Islet of Langerhans (tissue), 1 donor: Measurements from ENCODE around the gene RFX5.
"Not testable (repeated sequence)": the region's sequence is repeated elsewhere in the genome, so short reads cannot be mapped to it uniquely, and the experiment has no call there.

Source experiments
- FAIRE-seq: peaks from one replicate; lab custom pipeline; 2011; peaks lifted over from hg19 to GRCh38; lab: Jason Lieb, UNC

Gene RFX5

DNA sequence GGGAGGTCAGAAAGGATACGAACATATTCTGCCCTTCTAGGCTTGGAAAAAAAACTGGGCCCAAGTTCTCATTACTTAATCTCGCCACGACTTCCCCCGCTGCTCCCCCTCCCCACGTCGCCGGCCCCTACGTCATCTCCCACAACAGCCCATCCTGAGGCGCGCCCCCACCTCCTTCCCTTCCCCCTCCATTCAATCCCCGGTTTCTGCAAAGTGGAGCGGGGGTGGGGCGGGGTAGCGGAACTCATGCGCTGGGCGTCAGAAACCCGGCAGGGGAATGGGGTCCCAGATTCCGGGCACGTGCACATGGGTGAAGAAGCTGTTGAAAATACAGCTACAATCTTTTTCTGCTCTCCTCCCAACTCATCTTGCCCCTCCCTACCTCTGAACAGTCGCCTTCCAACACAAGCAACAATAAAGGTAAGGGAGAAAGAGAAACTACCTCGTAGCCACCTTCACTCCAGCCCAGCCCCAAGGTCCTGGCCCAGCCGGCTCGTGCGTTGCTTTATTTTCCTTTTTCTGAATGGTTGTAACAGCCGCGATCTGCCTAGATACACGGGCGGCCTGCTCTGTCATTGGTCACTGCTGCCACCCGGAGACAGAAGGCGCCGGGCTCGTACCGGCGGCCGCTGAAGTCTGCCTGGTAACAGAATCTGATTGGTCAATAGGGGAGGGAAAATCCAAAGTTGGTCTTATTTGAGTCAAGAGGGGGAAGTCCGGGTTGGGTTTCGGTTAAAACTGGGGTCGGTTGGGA lies at the start of gene RFX5:
Gene RFX5 (minus strand): TSS at position 484 of the 754 bp plus-strand sequence. CDS start 932 bp downstream, outside the sequence.
- peak; percentile 64 for FAIRE-seq

DNA sequence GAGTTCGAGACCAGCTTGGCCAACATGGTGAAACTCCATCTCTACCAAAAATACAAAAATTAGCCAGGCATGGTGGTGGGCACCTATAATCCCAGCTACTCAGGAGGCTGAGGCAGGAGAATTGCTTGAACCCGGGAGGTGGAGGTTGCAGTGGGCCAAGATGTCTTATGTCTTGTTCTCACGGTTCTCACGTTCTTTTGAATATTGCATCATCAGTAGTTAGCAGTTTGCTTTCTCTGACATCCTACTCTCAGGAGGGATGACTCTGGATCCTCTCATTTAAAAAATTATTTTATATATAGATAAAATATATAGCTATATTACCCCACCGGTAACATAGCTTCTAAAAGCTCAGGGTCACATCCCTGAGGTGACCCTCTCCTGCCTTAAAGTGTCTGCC lies 49.2 kb upstream of the RFX5 start:
- not testable (repeated sequence) for FAIRE-seq

GRCh38 chr1:151393583-151393982 lies 46.5 kb upstream of the RFX5 start:
- no peak for FAIRE-seq

GRCh38 chr1:151391079-151391563 lies 44.1 kb upstream of the RFX5 start:
- no peak for FAIRE-seq

DNA sequence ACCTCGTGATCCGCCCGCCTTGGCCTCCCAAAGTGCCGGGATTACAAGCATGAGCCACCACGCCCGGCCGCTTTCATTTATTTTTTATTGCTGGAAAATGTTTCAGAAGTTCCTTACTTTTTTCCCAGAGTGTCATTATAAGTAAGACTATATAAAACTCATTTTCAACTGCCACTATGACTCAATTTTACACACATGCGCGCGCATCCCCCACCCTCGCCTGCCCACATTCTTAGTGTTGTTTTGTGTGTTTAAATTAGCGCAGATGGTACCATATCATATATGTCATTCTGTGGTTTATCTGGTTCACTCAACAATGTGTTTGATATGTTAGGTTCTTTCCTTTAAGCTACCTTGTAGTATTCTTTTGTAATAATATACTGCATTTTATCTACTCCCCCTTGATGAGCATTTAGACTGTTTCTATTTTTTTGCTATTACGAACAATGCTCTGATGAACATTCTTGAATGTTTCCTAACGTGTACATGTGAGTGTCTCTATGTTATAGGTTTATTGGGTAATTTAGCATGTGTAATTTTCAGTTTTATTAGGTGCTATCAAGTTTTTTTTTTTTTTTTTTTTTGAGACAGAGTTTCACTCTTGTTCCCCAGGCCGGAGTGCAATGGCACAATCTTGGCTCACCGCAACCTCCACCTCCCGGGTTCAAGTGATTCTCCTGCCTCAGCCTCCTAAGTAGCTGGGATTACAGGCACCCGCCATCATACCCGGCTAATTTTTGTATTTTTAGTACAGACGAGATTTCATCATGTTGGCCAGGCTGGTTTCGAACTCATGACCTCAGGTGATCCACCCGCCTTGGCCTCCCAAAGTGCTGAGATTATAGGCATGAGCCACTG lies 43.4 kb upstream of the RFX5 start:
- not testable (repeated sequence) for FAIRE-seq

DNA sequence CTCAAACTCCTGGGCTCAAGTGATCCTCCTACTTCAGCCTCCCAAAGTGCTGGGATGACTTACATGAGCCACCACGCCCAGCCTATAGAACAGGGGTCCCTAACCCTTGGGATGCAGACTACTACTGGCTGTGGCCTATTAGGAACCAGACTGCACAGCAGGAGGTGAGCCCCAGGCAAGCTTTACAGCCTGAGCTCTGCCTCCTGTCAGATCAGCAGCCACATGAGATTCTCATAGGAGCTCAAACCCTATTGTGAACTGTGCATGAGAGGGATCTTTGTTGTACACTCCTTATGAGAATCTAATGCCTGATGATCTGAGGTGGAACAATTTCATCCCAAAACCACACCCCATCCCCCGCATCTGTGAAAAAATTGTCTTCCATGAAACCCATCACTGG lies 39.0 kb upstream of the RFX5 start:
- FAIRE-seq = no peak

DNA sequence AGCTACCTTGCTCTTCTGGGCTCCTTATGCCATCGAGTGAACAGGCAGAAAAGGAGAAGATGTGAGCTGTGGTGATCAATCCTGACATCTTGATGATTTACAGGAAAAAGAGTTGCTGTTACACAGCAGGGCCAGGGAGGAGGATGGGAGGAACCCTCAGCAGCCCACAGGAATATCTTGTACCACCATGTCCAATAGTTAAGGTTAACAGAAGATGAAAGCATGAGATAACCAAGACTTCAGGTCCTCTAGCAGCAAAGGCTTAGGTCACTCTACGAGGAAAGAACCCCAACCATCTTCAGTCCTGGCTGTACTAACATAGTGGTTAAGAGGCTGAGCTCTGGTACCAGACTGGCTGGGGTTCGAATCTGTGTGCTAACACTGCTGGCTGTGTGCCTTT lies 37.5 kb upstream of the RFX5 start:
- FAIRE-seq = no peak

- no peak for FAIRE-seq
Measured at GRCh38 chr1:151377150-151377884, 30.3 kb upstream of the RFX5 start.

GRCh38 chr1:151373196-151373595 lies 26.1 kb upstream of the RFX5 start:
- FAIRE-seq = no peak

DNA sequence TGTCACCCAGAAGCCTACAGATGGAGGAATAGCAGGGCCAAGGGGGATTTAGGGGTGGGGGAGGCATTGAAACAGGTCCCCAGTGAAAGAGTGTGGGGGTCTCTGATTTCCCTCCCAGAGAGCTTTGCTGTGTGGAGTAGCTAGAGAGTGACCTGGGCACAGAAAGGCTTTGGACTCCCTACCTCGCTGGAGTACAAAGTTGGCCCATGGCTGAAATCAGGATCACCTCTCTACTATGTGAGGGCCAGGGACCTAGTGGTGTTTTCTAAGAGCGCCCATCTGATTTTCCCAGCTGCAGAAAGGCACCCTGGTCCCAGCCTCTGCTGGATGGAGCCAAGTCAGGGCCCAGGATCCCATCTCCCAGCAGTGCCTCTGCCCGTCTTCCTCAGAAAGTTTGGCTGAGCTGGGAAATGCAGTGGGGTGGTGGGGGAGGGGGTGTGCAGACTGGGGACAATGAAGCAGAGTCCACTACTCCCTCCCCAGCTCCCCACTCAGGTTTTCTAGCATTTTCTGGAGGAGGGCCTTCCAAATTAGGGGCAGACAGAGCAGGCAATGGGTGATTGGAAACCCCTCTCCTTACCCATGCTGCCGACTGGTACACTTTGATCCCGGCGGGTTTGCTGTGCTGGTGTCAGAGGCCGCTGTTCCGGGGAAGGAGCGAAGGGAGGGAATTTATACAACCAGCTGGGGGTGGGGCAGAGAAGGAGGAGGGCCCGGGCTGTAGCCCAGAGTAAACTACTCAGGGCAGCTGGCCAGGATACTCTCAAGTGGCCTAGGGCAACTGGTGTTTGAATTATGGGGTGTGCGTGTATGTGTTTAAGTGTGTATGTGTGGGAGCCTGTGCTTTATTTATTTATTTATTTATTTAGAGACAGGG lies 25.2 kb upstream of the RFX5 start, which contains the start of gene SELENBP1:
Gene SELENBP1 (minus strand): TSS at position 648 of the 877 bp plus-strand sequence. CDS start 64 bp downstream, at position 584.
- FAIRE-seq = no peak

DNA sequence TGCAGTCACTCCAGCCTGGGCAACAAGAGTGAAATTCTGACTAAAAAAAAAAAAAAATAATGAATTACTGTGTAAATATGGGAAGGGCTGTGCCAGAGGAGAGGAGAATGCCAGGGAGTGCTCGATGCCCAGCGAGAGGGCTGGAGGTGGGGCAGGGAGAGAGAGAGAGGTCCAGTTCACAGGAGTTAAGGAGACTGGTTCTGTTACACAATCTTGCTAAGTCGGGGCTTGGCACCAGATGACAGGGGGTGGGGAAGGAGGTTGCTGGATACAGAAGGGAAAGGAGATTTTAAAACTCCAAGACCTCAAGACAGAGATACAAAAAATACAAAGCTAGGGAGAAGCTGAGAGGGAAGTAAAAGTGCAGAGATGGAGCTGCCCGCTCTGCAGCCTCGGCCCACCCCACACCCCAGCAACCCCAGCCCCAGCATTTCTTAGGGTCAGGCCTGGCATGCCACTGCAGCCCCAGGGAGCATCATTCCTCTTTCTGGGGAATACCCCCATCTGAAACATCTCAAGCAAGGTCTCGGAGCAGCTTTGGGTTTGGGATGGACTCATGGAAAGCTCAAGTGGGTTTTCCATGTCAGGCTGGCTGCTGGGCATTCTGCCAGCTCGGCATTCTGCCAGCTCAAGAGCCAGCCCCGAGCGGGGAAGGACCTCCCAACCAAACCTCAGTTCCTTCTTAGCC lies 24.5 kb upstream of the RFX5 start:
- no peak for FAIRE-seq

DNA sequence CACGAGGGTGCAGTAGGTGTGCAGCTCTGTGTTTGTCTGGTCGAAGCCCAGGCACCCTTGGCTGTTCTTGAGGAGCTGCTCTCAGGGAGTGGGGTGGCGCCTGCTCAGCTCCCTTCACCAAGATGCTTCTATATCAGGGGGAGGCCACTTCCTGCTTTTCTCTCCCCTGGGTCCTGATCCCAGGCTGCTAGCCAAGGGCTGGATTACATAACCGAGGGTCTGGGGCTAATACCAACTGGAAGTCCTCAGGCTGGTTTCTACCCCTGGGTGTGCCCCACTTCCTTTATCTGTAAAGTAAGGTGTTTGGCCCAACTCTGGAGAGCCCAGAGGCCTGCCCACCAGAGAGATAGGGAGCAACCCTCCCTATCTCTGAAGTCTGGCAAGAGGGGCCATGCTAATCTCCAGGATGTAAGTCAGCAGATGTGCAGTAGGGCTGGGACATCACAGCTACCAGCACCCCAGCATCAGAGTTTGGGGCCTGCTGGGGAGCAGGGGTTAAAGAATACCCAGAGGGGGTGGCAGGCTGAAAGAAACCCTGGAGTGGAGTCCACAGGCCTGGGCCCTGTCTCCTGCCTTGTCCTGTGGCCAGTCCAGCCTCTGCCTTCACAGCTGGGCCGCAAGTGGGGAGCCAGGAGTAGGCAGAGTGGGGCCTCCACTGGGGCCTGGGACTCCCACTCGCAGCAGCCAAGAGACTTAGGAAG lies 23.3 kb upstream of the RFX5 start:
- FAIRE-seq = no peak

- FAIRE-seq = no peak
Measured at GRCh38 chr1:151369621-151370048, 22.6 kb upstream of the RFX5 start.

DNA sequence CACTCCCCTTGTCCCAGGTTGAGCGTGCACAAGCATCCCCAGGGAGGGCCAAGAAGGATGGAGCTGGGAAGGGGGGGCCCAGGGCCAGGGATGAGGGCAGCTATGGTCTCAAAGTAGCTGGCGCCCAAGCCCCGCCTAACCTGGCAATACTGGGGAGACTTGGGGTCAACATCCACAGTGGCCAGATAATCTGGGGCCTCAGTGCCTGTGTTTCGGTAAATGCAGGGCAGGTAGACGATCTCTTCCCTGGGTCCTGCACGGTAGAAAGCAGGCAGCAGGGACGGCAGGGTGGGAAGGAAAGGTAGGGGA lies 22.2 kb upstream of the RFX5 start:
- FAIRE-seq = no peak

- FAIRE-seq = no peak
Measured at GRCh38 chr1:151368393-151369301, 21.6 kb upstream of the RFX5 start.

DNA sequence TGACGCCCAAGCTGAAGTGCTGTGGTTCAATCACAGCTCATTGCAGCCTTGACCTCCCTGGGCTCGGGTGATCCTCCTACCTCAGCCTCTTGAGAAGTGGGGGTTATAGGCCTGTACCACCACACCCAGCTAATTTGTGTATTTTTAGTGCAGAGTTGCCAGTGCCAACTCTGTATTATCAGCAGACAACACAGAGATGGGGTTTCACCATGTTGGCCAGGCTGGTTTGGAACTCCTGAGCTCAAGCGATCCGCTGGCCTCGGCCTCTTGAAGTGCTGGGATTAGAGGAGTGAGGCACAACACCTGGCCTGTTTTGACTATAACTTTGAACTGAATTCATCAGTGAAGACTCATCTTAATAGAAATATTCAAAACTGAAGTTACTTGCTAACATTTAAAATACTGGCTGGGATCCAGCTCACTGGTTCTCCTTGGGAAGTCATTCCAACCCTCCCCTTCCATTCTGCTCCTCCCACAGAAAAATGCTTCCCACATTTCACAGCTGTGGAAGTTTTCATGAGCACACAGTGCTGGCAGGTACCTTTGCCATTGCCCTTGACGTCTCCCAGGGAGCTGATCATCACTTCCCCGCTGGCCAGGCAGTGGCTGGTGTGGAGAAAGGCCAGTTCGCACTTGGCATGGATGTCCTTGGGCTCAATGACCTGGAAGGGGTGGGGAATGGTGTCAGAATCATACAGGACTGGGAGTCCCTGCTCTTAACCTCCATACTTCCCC lies 20.8 kb upstream of the RFX5 start:
- FAIRE-seq = no peak

- FAIRE-seq = no peak
Measured at GRCh38 chr1:151364996-151365395, 17.9 kb upstream of the RFX5 start.

GRCh38 chr1:151362308-151363155 lies 15.5 kb upstream of the RFX5 start:
- FAIRE-seq = no peak
